ENCODE measurements around the gene RHBDD2. TPM values are rescaled to one million over a fixed set of nuclear protein-coding genes. Genes with fewer than 3 reads are reported as not detected.
"Not testable (repeated sequence)": the region's sequence is repeated elsewhere in the genome, so short reads cannot be mapped to it uniquely, and the experiment has no call there.

The RHBDD2 gene
- 10 to 100 TPM; 55.4 to 65.8 (median 55.4) TPM for polyA plus RNA-seq (ENCODE audit: insufficient read length in 3 of 3)

DNA sequence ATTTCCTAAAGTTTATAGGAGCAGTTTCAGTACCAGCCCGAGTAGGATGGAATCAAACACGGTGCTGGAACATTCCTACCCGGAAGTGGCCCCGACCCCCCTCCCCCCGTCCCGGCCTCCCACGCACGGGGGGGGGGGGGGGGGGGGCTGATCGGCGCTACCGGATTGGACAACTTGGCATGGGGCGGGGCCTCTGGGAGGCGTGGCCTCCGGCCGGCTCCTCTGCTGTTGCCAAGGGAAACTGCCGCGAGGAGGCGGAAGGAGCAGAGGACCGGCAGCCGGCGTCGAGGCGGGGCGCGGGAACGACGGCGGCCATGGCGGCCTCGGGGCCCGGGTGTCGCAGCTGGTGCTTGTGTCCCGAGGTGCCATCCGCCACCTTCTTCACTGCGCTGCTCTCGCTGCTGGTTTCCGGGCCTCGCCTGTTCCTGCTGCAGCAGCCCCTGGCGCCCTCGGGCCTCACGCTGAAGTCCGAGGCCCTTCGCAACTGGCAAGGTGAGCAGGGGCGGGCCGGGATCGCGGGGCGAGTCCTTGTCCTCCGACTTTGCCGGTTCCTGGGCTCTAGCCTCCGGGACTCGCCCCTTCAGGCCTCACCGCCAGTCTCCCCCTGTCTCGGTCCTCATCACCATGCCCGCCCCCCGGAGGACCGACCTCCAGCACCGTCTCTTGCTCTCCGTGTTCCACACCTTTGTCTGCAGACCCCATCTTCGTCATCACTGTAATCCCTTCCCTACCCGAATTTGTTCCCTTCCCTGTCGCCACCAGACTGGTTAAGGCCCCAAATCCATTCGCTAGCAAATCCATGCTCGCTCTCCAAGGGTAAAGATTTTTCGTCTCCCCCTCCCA lies at the start of gene RHBDD2:
TSS of gene RHBDD2 (plus strand) at position 266 of the 843 bp plus-strand sequence. CDS start at position 315, 49 bp downstream.
- DNase-seq (ENCODE audit: low read depth in 3 of 3, low spot score in 2 of 3), result peak in 2 of 3 donors; percentile 88 to 89

DNA sequence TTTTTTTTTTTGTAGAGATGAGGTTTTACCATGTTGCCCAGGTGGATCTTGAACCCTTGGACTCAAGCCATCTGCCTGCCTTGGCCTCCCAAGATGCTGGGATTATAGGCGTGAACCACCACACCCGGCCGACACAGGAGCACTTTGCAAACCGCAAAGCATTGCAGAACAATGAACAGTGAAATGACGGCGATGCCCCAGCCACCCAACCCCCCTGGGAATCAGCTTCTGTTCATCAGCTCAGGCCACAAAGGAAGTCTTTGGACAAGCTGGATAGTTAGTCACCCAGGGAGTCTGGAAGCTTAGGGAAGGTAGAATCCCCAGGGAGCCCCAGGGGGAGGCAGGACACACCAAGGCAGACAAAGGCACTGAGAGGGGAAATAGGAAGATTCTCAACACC lies 49.2 kb upstream of the RHBDD2 start:
- not testable (repeated sequence) for DNase-seq (ENCODE audit: low read depth in 3 of 3, low spot score in 2 of 3)

GRCh38 chr7:75830978-75831377 lies 47.9 kb upstream of the RHBDD2 start:
- no peak for DNase-seq (ENCODE audit: low read depth in 3 of 3, low spot score in 2 of 3)

DNA sequence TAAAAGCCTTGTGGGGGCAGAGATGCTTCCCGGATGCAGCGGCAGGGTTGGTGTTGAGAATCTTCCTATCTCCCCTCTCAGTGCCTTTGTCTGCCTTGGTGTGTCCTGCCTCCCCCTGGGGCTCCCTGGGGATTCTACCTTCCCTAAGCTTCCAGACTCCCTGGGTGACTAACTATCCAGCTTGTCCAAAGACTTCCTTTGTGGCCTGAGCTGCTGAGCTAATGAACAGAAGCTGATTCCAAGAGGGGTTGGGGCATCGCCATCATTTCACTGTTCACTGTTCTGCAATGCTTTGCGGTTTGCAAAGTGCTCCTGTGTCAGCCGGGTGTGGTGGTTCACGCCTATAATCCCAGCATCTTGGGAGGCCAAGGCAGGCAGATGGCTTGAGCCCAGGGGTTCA lies 45.2 kb upstream of the RHBDD2 start:
- not testable (repeated sequence) for DNase-seq (ENCODE audit: low read depth in 3 of 3, low spot score in 2 of 3)

DNA sequence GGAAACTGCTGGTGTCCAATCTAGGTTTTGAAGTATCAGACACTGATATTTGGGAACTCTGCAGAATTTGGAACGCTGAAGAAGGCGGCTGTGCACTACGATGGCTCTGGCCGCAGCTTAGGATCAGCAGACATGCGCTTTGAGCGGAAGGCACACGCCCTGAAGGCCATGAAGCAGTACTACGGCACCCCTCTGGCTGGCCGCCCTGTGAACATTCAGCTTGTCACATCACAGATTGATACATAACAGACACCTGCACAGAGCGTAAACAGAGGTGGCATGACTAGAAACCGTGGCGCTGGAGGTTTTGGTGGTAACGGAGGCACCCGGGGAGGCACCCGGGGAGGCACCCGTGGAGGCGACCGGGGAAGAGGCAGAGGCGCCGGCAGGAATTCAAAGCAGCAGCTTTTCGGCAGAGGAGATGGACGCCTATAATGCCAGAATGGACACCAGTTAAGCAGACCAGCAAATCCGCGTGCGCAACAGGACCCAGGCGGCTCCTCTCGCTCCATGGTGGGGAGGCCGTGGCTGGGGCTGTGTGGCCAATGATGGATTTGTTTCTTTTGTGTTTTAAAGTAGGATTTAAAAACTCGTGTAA lies 43.0 kb upstream of the RHBDD2 start:
- no peak for DNase-seq (ENCODE audit: low read depth in 3 of 3, low spot score in 2 of 3)

DNA sequence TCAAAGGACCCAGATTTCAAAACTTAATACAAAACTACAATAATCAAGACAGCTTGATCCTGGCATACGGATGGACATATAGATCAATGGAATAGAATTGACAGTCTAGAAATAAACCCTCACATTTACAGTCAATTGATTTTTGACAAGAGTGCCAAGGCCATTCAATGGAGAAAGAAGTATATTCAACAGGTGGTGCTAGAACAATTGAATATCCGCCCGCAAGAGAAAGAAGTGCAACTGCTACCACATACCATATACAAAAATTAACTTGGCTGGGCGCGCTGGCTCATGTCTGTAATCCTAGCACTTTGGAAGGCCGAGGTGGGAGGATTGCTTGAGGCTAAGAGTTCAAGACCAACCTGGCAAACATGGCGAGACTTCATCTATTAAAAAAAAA lies 42.0 kb upstream of the RHBDD2 start:
- no peak for DNase-seq (ENCODE audit: low read depth in 3 of 3, low spot score in 2 of 3)

GRCh38 chr7:75838281-75838930 lies 40.4 kb upstream of the RHBDD2 start:
- not testable (repeated sequence) for DNase-seq (ENCODE audit: low read depth in 3 of 3, low spot score in 2 of 3)

- DNase-seq (ENCODE audit: low read depth in 3 of 3, low spot score in 2 of 3), result no peak
Observed at GRCh38 chr7:75840029-75840428, 38.8 kb upstream of the RHBDD2 start.

GRCh38 chr7:75842836-75843446 lies 35.9 kb upstream of the RHBDD2 start:
- peak in 1 of 3 donors; percentile 8 for DNase-seq (ENCODE audit: low read depth in 3 of 3, low spot score in 2 of 3)

DNA sequence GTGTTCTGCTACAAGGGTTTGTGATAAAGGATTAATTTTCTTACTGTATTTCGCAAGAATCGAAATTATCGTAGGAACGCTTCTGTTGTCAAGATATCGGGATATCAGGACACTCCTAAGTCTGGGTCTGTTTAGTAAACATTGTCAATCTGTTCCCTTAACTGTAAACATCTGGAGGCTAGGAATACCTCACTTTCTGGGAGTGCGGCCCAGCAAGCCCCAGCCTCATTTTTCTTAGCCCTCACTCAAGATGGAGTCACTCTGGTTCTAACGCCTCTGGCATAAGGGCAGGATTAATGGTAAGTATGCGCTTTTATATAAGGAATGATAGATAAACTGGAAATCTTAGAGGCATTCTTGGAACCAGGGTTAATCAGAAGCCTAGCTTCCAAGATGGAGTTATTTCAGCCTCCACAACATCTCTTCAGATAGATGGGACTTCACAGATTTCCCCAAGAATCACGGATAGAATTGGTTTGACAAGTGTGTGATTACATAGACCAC lies 35.2 kb upstream of the RHBDD2 start:
- DNase-seq (ENCODE audit: low read depth in 3 of 3, low spot score in 2 of 3), result no peak

DNA sequence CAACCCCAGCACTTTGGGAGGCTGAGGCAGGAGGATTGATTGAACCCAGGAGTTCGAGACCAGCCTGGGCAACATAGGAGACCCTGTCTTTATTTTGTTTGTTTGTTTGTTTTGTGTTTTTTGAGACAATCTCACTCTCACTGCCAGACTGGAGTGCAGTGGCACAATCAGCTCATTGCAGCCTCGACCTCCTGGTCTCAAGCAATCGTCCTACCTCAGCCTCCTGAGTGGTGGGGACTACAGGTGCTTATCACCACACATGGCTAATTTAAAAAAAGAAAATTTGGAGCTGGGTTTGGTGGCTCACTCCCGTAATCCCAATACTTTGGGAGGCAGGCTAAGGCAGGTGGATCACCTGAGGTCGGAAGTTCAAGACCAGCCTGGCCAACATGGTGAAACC lies 34.7 kb upstream of the RHBDD2 start:
- no peak for DNase-seq (ENCODE audit: low read depth in 3 of 3, low spot score in 2 of 3)

DNA sequence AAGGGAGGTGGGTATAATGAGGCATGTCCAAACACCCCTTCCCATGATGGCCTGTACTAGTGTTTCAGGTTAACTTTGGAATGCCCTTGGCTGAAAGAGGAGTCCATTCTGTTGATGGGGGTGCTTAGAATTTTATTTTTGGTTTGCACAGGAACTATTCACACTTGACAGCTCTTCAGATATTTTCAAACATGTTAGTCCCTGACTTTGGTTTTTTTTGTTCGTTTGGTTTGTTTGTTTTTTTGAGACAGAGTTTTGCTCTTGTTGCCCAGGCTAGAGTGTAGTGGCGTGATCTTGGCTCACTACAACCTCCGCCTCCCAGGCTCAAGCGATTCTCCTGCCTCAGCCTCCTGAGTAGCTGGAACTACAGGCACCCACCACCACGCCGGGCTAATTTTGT lies 33.7 kb upstream of the RHBDD2 start:
- DNase-seq (ENCODE audit: low read depth in 3 of 3, low spot score in 2 of 3), result not testable (repeated sequence)

DNA sequence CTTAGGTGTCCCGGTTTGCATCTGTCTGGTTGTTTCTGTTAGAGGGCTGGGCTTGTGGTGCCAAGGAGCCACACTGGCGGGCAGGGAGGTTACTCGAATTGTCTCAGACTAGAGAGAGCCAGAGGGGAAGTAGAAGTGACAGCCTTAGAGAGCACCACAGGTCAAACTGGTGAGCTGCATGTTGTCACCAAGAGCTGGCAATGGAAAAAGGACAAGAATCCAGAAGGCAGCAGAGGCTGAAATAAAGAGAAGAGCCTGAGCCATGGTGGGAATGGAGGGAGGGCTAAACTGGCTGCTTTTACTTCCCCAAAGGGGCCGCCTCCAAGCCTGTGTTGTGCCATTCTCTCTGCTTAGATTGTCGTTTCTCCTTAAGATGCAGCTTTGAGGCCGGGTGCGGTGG lies 31.1 kb upstream of the RHBDD2 start:
- DNase-seq (ENCODE audit: low read depth in 3 of 3, low spot score in 2 of 3), result no peak

GRCh38 chr7:75849573-75849972 lies 29.3 kb upstream of the RHBDD2 start:
- DNase-seq (ENCODE audit: low read depth in 3 of 3, low spot score in 2 of 3), result no peak

DNA sequence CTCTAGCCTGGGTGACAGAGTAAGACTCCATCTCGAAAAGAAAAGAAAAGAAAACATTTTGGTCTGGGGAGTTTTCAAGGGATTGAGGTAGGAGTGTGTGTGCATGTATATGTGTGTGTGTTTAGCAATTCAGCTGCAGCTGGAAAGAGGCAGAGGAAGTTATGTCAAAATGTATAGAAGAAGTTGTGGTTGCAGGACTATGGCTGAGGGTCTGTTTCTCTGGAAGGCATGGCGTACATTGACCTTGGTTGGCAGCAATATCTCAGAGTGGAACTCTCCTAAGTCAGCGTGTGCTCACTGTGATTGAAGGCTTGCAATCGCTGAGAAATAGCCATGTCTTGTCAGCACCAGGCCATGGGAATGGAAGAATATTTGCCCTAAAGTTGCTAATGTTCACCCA lies 28.6 kb upstream of the RHBDD2 start:
- no peak for DNase-seq (ENCODE audit: low read depth in 3 of 3, low spot score in 2 of 3)

DNA sequence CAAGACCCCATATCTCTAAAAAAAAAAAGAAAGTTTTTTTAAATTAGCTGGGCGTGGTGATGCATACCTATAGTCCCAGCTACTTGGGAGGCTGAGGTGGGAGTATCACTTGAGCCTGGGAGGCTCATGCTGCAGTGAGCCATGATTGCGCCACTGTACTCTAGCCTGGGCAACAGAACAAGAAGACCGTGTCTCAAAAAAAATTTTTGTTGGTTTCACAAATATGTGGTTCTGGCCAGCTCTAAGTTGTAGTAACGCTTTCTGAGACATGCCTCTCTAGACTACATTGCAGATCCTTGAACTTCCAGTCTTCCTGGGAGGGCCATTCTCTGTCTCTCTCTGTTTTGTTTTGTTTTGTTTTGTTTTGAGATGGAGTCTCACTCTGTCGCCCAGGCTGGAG lies 24.6 kb upstream of the RHBDD2 start:
- no peak for DNase-seq (ENCODE audit: low read depth in 3 of 3, low spot score in 2 of 3)

DNA sequence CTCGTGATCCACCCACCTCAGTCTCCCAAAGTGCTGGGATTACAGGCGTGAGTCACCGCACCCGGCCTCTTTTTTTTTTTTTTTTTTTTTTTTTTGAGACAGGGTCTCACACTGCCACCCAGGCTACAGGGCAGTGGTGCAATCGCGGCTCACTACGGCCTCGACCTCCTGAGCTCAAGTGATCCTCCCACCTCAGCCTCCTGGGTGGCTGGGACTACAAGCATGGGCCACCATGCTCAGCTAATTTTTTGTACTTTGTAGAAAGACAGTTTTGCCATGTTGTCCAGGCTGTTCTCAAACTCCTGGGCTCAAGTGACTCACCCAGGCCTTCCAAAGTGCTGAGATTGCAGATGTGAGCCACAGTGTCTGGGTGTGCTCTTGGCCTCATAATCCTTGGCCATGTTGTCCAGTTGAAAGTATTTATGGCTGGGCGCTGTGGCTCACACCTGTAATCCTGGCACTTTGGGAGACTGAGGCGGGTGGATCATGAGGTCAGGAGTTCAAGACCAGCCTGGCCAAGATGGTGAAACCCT lies 24.0 kb upstream of the RHBDD2 start:
- not testable (repeated sequence) for DNase-seq (ENCODE audit: low read depth in 3 of 3, low spot score in 2 of 3)

GRCh38 chr7:75856536-75856935 lies 22.3 kb upstream of the RHBDD2 start:
- no peak for DNase-seq (ENCODE audit: low read depth in 3 of 3, low spot score in 2 of 3)

- DNase-seq (ENCODE audit: low read depth in 3 of 3, low spot score in 2 of 3), result no peak
Observed at GRCh38 chr7:75858410-75858809, 20.4 kb upstream of the RHBDD2 start.

GRCh38 chr7:75861636-75862035 lies 17.2 kb upstream of the RHBDD2 start:
- no peak for DNase-seq (ENCODE audit: low read depth in 3 of 3, low spot score in 2 of 3)

DNA sequence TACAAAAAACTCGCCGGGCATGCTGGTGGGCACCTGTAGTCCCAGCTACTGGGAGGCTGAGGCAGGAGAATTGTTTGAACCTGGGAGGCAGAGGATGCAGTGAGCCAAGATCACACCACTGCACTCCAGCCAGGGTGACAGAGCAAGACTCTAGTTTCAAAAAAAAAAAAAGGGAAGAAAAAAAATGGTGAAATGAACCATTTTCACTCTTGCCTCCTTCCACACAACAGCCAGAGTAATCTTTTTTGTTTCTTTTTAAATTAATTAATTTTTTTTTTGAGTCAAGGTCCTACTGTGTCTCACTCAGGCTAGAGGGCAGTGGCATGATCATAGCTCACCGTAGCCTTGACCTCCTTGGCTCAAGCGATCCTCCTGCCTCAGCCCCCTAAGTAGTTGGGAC lies 14.6 kb upstream of the RHBDD2 start:
- DNase-seq (ENCODE audit: low read depth in 3 of 3, low spot score in 2 of 3), result not testable (repeated sequence)
